ENCODE results near the gene HAPSTR1. TPM values are rescaled to one million over a fixed set of nuclear protein-coding genes. Genes with fewer than 3 reads are reported as not detected.

HAPSTR1 gene
- polyA plus RNA-seq, 3 donors from 2014 or later: 4.9 to 20.2 (median 6.1) TPM

- DNase-seq: no peak
- peaks cover 71 to 73% of the 10 kb centered on the region in 2 donors for H3K4me1 Mint-ChIP-seq
- H3K4me3 Mint-ChIP-seq: peak overlapping the region; percentile 57 to 99 (median 97)
- H3K36me3 Mint-ChIP-seq: peaks cover 8 to 21% (median 15%) of the 10 kb centered on the region in 3 donors
- peaks cover 13 to 36% (median 17%) of the 10 kb centered on the region in 3 donors for H3K27me3 Mint-ChIP-seq (ENCODE audit: low read depth in 3 of 3)
- peak overlapping the region in 4 of 6 donors; percentile 4 to 71 (median 16) for H3K27ac Mint-ChIP-seq
- no peaks in the 10 kb centered on the region for H3K9me3 Mint-ChIP-seq
Measured at GRCh38 chr16:9095171-9095570, 3.7 kb downstream of the HAPSTR1 start.

- H3K9me3 Mint-ChIP-seq: no peaks in the 10 kb centered on the region
- peak overlapping the region; percentile 16 to 99 (median 68) for H3K4me3 Mint-ChIP-seq
- peaks cover 14 to 35% (median 15%) of the 10 kb centered on the region in 3 donors for H3K27me3 Mint-ChIP-seq (ENCODE audit: low read depth in 3 of 3)
- H3K36me3 Mint-ChIP-seq: peaks cover 9 to 21% (median 16%) of the 10 kb centered on the region in 3 donors
- no peak for DNase-seq
- peaks cover 77 to 78% of the 10 kb centered on the region in 2 donors for H3K4me1 Mint-ChIP-seq
- peak overlapping the region; percentile 4 to 80 (median 44) for H3K27ac Mint-ChIP-seq
Measured at GRCh38 chr16:9095656-9096397, 4.4 kb downstream of the HAPSTR1 start.

- H3K27ac Mint-ChIP-seq: peak overlapping the region in 1 of 6 donors; percentile 44
- DNase-seq: no peak
- H3K36me3 Mint-ChIP-seq: peaks cover 12 to 22% (median 20%) of the 10 kb centered on the region in 3 donors
- peaks cover 84% of the 10 kb centered on the region in 2 donors for H3K4me1 Mint-ChIP-seq
- peaks cover 8 to 28% (median 8%) of the 10 kb centered on the region in 3 donors for H3K27me3 Mint-ChIP-seq (ENCODE audit: low read depth in 3 of 3)
- peak overlapping the region; percentile 13 to 99 (median 68) for H3K4me3 Mint-ChIP-seq
- H3K9me3 Mint-ChIP-seq: no peaks in the 10 kb centered on the region
Measured at GRCh38 chr16:9096416-9096952, 5.0 kb downstream of the HAPSTR1 start.

GRCh38 chr16:9097266-9098219 lies 6.1 kb downstream of the HAPSTR1 start:
- Mint-ChIP-seq H3K9me3 (no peaks in the 10 kb centered on the region), H3K4me1 (peaks cover 94 to 95% of the 10 kb centered on the region in 2 donors), H3K4me3 (peak overlapping the region; percentile 41 to 77 (median 71)), H3K27ac (peak overlapping the region; percentile 41 to 86 (median 70)), H3K27me3 (ENCODE audit: low read depth in 3 of 3) (peaks cover 7 to 25% (median 7%) of the 10 kb centered on the region in 3 donors), H3K36me3 (peaks cover 12 to 29% (median 20%) of the 10 kb centered on the region in 3 donors)
- DNase-seq: no peak

GRCh38 chr16:9098377-9099090 lies 7.1 kb downstream of the HAPSTR1 start:
- Mint-ChIP-seq H3K9me3 (no peaks in the 10 kb centered on the region), H3K4me1 (peaks cover 95 to 96% of the 10 kb centered on the region in 2 donors), H3K36me3 (peaks cover 11 to 22% (median 18%) of the 10 kb centered on the region in 3 donors), H3K27ac (peak overlapping the region; percentile 41 to 88 (median 82)), H3K27me3 (ENCODE audit: low read depth in 3 of 3) (peaks cover 2 to 20% (median 4%) of the 10 kb centered on the region in 3 donors), H3K4me3 (peak overlapping the region; percentile 40 to 77 (median 71))
- no peak for DNase-seq

GRCh38 chr16:9099131-9099625 lies 7.7 kb downstream of the HAPSTR1 start:
- H3K9me3 Mint-ChIP-seq: no peaks in the 10 kb centered on the region
- peak overlapping the region; percentile 62 to 77 (median 69) for H3K4me3 Mint-ChIP-seq
- H3K36me3 Mint-ChIP-seq: peaks cover 12 to 24% (median 22%) of the 10 kb centered on the region in 3 donors
- peaks cover 3 to 18% (median 4%) of the 10 kb centered on the region in 3 donors for H3K27me3 Mint-ChIP-seq (ENCODE audit: low read depth in 3 of 3)
- H3K4me1 Mint-ChIP-seq: peaks cover 95 to 96% of the 10 kb centered on the region in 2 donors
- DNase-seq: no peak
- peak overlapping the region; percentile 41 to 88 (median 82) for H3K27ac Mint-ChIP-seq

GRCh38 chr16:9102379-9102778 lies 10.9 kb downstream of the HAPSTR1 start:
- H3K4me3 Mint-ChIP-seq: peak overlapping the region; percentile 63 to 80 (median 76)
- no peaks in the 10 kb centered on the region for H3K9me3 Mint-ChIP-seq
- H3K4me1 Mint-ChIP-seq: peaks cover 99 to 100% of the 10 kb centered on the region in 2 donors
- no peak for DNase-seq
- H3K27ac Mint-ChIP-seq: peak overlapping the region; percentile 58 to 91 (median 80)
- peaks cover 3 to 24% (median 4%) of the 10 kb centered on the region in 3 donors for H3K27me3 Mint-ChIP-seq (ENCODE audit: low read depth in 3 of 3)
- H3K36me3 Mint-ChIP-seq: peaks cover 15 to 46% (median 29%) of the 10 kb centered on the region in 3 donors

GRCh38 chr16:9102943-9103342 lies 11.5 kb downstream of the HAPSTR1 start:
- peak; percentile 23 to 35 (median 32) for DNase-seq

GRCh38 chr16:9103546-9103945 lies 12.1 kb downstream of the HAPSTR1 start:
- Mint-ChIP-seq H3K27me3 (ENCODE audit: low read depth in 3 of 3) (peaks cover 3 to 18% (median 4%) of the 10 kb centered on the region in 3 donors), H3K27ac (peak overlapping the region; percentile 76 to 91 (median 84))

More at GRCh38 chr16:9102943-9103342, 11.5 kb downstream of the HAPSTR1 start:
- H3K4me3 Mint-ChIP-seq: peak overlapping the region; percentile 63 to 80 (median 76)
- H3K9me3 Mint-ChIP-seq: no peaks in the 10 kb centered on the region
- H3K27me3 Mint-ChIP-seq (ENCODE audit: low read depth in 3 of 3): peaks cover 3 to 22% (median 4%) of the 10 kb centered on the region in 3 donors
- H3K36me3 Mint-ChIP-seq: peaks cover 15 to 50% (median 34%) of the 10 kb centered on the region in 3 donors
- peaks cover 99 to 100% of the 10 kb centered on the region in 2 donors for H3K4me1 Mint-ChIP-seq
- peak overlapping the region; percentile 76 to 91 (median 84) for H3K27ac Mint-ChIP-seq

GRCh38 chr16:9105189-9105588 lies 13.7 kb downstream of the HAPSTR1 start:
- peaks cover 97 to 100% of the 10 kb centered on the region in 2 donors for H3K4me1 Mint-ChIP-seq
- no peak for DNase-seq
- H3K27me3 Mint-ChIP-seq (ENCODE audit: low read depth in 3 of 3): peaks cover 3 to 10% (median 4%) of the 10 kb centered on the region in 3 donors
- H3K9me3 Mint-ChIP-seq: no peaks in the 10 kb centered on the region
- H3K27ac Mint-ChIP-seq: peak overlapping the region; percentile 4 to 67 (median 46)
- peak overlapping the region; percentile 11 to 73 (median 66) for H3K4me3 Mint-ChIP-seq
- peaks cover 15 to 51% (median 34%) of the 10 kb centered on the region in 3 donors for H3K36me3 Mint-ChIP-seq

More at GRCh38 chr16:9103546-9103945, 12.1 kb downstream of the HAPSTR1 start:
- no peak for DNase-seq
- Mint-ChIP-seq H3K4me3 (peak overlapping the region; percentile 63 to 80 (median 76)), H3K4me1 (peaks cover 97 to 100% of the 10 kb centered on the region in 2 donors), H3K36me3 (peaks cover 15 to 50% (median 34%) of the 10 kb centered on the region in 3 donors), H3K9me3 (no peaks in the 10 kb centered on the region)

- Mint-ChIP-seq H3K9me3 (no peaks in the 10 kb centered on the region), H3K27me3 (ENCODE audit: low read depth in 3 of 3) (peaks cover 0 to 6% (median 3%) of the 10 kb centered on the region in 3 donors), H3K36me3 (peaks cover 11 to 44% (median 29%) of the 10 kb centered on the region in 3 donors), H3K27ac (peak overlapping the region; percentile 11 to 91 (median 70)), H3K4me3 (peak overlapping the region; percentile 32 to 73 (median 65)), H3K4me1 (peaks cover 97 to 100% of the 10 kb centered on the region in 2 donors)
- no peak for DNase-seq
Measured at GRCh38 chr16:9107025-9107970, 15.9 kb downstream of the HAPSTR1 start.
